C4-2B (cell line): ENCODE data around the gene SPHKAP.

Experiments
- H3K27ac ChIP-seq: fragments of 450-650 bp; 2 replicates; pipeline ENCODE4 v1.5.1; 2017
- ZFX ChIP-seq: fragments of 450-650 bp; IDR thresholded peaks from 2 replicates; pipeline ENCODE4 v1.6.1; 2017
- TF ChIP-seq, protein P1 (sequence below): fragments of 450-650 bp; conservative IDR thresholded peaks from 2 replicates; pipeline ENCODE4 v1.5.1; 2017; ENCODE audit warnings: mild to moderate bottlenecking

The SPHKAP gene

DNA sequence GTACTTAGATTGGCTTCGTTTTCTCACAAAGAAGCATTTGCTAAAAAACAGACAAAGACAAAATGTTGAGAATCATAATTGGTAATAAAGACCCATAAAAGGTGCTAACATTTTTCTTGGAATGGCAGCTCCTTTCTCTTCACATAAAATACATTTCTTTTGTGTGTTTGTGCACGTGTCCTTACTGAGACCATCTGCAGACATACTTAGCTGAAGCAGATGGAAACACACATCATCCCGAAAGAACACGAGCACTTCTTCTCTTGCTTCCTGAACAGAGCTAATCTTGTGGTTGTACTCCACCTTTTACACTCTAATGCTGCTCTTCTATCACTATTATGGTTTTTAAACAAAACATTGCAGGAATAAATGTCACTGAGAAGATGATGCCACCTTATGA lies 142.5 kb downstream of the SPHKAP start:
- H3K27ac ChIP-seq: no peak overlapping the region
- TF ChIP-seq, protein P1, sequence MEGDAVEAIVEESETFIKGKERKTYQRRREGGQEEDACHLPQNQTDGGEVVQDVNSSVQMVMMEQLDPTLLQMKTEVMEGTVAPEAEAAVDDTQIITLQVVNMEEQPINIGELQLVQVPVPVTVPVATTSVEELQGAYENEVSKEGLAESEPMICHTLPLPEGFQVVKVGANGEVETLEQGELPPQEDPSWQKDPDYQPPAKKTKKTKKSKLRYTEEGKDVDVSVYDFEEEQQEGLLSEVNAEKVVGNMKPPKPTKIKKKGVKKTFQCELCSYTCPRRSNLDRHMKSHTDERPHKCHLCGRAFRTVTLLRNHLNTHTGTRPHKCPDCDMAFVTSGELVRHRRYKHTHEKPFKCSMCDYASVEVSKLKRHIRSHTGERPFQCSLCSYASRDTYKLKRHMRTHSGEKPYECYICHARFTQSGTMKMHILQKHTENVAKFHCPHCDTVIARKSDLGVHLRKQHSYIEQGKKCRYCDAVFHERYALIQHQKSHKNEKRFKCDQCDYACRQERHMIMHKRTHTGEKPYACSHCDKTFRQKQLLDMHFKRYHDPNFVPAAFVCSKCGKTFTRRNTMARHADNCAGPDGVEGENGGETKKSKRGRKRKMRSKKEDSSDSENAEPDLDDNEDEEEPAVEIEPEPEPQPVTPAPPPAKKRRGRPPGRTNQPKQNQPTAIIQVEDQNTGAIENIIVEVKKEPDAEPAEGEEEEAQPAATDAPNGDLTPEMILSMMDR: no peak
- TF ChIP-seq ZFX: no peak

DNA sequence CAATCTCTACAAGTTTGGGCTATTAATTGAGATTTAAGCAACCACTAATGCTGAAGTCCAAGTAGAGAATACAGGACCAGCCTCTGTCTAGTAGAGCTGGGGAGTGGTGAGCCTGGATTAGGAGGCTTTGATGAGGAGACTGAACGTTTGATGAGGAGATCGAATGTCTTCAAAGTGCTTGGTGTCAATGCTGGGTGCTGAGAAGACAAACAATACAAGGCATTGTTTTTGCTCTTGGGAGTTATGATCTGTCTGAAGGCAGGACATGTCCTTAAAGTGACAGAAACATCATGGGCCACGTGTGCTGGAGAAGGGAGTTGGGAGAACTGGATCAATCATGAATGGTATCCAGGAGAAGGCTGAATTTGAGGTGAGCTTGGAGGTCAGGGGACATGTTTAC lies 143.6 kb downstream of the SPHKAP start:
- H3K27ac ChIP-seq: no peak overlapping the region
- TF ChIP-seq, protein P1: no peak
- no peak for TF ChIP-seq ZFX

DNA sequence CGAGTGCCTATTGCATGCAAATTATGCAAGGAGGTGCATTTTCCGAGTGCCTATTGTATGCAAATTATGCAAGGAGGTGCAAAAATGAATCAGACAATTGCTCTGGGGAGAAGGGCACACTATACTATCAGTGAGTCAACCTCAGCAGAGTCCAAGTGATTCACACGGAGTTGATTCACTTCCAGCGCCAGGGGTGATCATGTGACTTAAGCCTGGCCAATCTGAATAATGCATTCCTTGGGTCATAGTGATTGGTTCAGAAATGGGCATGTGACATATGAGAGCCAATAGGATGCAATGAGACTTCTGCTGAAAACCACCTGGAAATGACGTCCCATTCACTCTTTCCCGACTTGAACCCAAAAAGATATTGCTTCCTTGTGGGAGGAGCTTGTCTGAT lies 157.9 kb downstream of the SPHKAP start:
- no peak for TF ChIP-seq ZFX
- TF ChIP-seq, protein P1: no peak
- no peak overlapping the region for H3K27ac ChIP-seq

DNA sequence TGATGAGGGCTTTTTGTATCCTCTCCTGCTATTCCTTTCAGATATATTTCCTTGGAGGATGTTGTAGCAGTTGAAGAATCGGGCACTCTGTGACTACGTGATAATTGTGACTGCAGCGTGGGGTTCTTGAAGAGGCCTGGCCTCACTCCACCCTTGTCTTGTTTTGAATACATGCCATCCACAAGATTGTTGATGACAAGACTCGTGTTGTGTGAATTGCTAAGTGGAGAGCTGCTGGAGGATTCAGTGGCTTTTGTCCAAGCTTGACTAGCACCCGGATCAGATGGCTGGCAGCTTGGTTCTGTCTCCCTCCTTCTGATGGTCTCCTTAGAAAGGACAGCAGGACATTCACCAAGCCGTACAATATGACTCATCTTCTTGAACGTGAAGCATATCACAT lies 163.2 kb downstream of the SPHKAP start:
- H3K27ac ChIP-seq: no peak overlapping the region
- TF ChIP-seq, protein P1: no peak
- no peak for TF ChIP-seq ZFX

DNA sequence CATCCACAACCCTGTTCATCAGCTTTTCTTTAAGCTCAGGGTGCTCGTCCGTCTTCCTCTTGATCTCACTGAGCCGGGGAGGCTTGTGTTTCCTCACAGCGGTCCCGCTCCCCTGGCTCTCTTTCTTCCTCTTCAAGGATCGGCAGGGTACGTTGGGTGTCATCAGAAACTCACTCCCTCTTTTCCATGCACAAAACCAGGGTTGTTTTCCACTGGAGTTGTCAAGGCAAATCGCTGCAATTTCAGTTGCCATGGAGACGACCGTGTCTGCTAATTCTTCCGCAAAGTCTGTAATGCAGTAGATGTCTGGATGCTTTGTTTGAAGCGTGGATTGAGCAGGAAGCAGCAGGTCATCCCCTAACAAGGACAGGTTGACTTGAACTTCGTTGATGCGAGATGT lies 163.7 kb downstream of the SPHKAP start:
- no peak overlapping the region for H3K27ac ChIP-seq

DNA sequence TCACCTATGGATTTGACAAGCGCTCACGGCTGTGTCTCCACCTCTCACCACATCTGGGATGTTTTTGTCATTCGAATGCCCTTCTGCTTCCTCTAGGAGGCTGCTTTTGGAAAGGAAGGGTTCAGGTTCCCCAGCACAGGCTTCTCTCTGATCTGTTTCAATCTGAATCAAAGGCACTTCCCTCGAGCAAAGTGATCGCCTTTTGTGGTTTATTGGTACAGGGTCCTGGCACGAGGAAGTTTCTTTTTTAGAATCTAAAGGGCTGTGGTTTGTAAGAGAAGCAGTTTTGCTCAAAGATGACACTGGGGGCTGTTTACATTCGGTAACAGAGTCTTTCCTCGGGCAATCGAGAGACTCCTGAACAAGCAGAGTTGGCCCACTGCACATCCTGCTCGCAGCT lies 165.1 kb downstream of the SPHKAP start:
- H3K27ac ChIP-seq: no peak overlapping the region
- no peak for TF ChIP-seq ZFX
- TF ChIP-seq, protein P1: no peak

More for the DNA sequence above, 163.7 kb downstream of the SPHKAP start:
- TF ChIP-seq, protein P1: no peak
- TF ChIP-seq ZFX: no peak

DNA sequence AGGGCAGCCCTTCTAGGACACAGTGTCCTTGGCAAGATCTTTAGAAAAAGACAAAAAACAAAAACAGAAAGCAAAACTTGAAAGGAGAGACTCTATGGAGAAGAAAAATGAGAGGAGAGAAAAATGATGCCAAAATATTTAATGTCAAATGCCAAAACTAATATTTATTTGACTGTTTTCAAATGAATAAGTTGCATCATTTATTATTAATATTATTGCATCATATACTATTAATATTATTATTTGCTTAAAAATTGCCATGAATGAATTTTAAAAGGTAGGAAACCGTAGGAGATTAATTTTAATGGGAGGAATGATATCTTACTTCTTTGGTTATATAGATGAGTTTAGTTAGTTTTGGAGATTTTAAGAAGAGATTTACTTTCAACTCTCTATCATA lies 165.7 kb downstream of the SPHKAP start:
- TF ChIP-seq, protein P1: no peak
- no peak for TF ChIP-seq ZFX
- no peak overlapping the region for H3K27ac ChIP-seq
